Activated CD8-positive, alpha-beta memory T cell treated with anti-CD3 and anti-CD28 coated beads, Interleukin-2, amount 50 U/mL, for 1 hour (primary cell): ENCODE data around the gene FAM217A.

ENCODE experiments used
- DNase-seq: peaks from one replicate; pipeline ENCODE4 v3.0.0-alpha.2; 2020; ENCODE audit errors: extremely low read depth

FAM217A gene

GRCh38 chr6:4085332-4085700 lies 6.4 kb upstream of the FAM217A start:
- DNase-seq: no peak

DNA sequence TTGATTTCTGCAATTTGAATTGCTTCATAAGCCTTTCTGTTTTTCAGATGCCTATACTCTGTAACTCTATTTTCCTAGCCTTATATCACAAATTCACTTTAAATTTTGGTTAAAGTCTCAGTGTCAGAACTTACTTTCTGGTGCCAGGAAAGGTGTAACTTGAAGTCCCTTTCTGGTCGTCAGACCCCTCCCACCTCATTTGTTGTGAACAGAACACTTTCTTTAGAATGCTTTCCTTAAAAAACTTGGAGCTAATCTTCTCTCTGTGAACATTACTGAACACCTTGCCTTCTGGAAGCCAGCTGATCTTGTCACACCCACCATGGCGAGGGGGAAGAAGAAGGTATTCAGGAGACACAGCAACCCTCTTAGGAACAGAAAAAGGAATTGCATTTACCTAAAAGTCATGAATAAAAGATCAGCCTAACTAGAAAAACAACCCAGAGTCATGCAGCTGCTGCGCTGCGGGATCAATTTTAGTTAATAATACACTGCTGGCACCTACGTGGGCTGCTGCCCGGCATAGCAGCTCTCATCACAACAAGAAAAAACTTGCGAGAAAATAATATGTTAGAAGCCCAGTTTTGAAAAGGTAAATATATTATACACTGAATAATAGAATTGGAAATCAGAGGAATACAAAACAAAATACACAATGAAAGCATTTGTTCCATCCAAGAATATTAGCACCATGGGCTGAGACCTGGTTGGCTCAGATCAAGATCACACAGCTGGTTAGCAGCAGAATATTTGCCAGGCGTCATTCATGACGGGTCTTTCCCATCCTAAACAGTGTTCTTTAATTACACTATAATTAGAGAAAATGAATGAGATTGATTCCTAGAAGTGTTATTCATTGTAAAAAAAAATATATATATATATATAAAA lies 5.8 kb upstream of the FAM217A start:
- DNase-seq: no peak

- no peak for DNase-seq
These were observed 4.3 kb downstream of the FAM217A start for GRCh38 chr6:4074478-4075235.

GRCh38 chr6:4071330-4071729 lies 7.6 kb downstream of the FAM217A start:
- no peak for DNase-seq

- DNase-seq: no peak
These were observed 9.7 kb downstream of the FAM217A start for GRCh38 chr6:4069199-4069598.

DNA sequence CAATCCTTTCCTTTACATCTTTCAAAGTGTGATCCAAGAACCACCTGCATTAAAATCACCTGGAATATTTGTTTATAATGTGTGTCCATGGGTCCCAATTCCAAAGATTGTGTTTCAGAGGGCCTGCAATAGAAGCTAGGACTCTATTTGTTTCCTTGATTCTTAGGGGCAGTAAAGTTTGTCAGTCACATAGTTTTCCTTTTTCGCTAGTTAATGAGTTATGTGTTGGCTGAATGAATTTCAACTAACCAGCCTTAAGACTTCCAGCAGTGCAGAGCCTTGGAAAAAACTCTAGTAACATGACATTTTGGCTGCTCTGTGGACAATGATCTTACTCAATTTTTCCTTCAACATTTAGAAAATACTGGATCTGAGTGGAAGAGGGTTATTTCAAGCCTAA lies 11.3 kb downstream of the FAM217A start:
- DNase-seq: no peak

DNA sequence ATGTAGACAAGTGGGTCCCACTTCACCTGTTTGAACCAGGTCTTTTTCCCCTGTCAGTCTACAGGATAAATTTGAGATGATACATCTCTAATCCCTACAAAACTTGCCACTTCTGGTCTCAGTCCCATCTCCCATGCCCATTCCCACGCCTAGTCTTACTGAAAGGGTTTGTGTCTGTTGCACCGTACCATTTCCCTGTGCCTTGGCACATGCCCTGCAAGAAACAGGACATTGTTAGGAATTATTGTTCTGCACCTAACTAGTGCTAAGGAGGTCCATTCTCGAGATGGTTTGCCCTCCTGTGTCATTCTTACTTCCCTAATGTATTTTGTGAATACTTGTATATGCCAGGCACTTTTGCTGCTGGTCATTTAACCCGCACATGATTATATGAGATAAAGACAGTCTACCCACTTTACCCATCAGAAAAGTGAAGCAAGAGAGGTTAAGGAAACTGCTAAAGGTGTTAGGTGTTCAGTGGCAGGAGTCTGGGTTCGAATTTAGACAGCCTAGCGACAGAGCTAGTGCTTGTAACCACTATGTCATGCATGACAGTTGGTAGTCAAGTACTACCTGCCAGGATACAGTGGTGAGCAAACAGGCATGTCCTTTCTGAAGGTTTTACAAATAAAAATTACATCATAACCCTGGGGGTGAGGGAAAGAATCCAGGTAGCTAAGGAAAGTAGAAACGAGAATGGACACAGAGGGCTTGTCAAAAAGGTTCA lies 12.7 kb downstream of the FAM217A start:
- no peak for DNase-seq

DNA sequence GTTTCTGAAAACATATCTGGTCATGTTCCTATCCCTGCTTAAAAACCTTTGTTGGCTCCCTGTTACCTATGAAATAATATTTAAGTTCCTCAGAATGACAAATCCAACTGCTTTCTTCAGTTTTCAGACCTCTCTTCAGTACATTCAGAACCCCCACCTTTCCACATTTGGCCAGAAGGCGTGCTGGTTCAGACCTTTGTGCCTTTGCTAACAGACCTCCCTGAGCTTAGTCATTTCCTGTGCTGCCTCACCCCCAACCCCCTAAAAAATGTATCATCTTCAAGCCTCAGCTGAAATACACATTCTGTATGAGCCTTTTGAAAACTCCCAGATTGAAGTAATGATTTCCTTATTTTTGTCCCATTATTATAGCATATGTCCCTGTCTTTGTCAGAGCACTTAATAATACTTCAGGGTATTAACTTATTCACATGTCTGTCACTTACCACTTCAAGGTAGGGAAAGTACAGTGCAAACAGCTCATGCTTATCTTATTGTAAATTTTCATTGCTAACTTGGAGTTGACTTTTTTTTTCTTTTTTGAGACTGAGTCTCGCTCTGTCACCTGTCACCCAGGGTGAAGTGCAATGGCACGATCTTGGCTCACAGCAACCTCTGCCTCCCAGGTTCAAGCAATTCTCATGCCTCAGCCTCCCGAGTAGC lies 19.7 kb downstream of the FAM217A start:
- peak; percentile 38 for DNase-seq

GRCh38 chr6:4057036-4057435 lies 21.9 kb downstream of the FAM217A start:
- DNase-seq: no peak

DNA sequence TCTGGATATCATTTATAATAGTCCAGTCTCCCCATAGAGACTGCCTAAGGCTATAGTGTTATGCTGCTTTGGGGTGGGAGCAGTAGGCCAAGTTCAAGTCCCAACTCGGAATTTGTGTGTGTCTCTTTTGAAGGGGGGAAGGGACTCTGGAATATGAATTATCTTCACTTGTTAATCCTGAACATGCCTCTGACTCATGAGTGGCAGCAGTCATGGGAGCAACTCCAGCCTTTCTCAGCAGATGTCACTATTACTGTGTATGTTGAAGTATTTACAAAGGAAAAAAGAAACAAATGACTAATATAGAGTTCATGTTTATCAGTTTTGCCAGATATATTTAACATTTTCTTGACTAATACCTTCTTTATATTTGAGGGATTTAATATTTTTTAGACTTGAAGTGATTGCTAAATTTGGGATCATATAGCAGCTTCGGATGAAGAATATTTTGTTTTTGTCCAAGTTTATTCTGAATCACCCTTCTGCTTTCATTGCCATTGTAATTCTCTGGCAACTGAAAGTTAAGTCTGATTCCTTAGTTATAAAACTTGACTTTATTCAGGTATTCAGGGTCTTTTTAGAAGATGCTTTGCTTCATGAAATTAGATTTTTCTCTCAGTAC lies 23.4 kb downstream of the FAM217A start:
- no peak for DNase-seq

GRCh38 chr6:4049246-4049645 lies 29.7 kb downstream of the FAM217A start:
- no peak for DNase-seq

DNA sequence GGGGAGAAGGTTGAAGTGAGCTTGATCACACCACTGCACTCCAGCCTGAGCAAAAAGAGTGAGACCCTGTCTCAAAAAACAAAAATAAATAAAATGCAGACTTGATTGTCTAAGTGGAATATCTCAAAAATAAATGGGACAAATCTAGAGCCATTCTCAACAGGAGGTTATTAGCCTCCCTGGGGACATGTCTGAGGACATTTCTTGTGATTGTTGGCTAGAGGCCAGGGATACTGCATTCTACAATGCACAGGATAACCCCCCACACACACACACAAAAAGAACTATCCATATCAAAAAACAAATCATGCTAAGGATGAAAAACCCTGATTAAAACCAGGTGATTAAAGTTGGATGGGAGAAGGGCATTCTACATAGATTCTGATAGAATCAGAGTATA lies 37.5 kb downstream of the FAM217A start:
- no peak for DNase-seq

DNA sequence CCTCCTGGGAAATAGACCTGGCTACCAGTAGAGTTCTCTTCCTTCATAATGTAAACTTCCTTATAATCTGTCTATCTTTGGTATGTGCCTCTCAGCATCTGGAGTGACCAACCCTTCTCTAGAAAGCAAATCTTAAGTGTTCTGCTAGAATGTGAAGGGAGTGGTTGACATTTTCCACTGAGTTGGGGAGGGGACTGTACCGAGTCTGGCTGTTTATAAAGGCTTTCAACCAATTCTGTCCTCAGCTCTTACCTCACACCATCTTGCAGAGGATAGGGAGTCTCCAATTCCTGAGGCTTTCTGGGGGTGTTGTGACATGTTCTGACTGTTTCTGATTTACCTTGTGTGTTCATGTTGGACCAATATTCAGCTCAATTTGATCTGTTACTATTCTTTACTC lies 39.6 kb downstream of the FAM217A start:
- DNase-seq: no peak

DNA sequence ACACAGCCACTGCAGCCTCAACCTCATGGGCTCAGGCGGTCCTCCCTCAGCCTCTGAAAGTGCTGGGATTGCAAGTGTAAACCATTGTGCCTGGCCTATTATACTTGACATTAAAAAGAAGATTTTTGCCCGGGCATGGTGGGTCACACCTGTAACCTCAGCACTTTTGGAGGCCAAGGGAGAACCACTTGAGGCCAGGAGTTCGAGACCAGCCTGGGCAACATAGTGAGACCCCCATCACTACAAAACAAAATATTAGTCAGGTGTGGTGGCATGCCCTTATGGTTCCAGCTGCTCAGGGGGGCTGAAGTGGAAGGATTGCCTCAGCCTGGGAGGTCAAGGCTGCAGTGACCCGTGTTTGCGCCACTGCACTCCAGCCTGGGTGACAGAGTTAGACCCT lies 42.4 kb downstream of the FAM217A start:
- DNase-seq: no peak

DNA sequence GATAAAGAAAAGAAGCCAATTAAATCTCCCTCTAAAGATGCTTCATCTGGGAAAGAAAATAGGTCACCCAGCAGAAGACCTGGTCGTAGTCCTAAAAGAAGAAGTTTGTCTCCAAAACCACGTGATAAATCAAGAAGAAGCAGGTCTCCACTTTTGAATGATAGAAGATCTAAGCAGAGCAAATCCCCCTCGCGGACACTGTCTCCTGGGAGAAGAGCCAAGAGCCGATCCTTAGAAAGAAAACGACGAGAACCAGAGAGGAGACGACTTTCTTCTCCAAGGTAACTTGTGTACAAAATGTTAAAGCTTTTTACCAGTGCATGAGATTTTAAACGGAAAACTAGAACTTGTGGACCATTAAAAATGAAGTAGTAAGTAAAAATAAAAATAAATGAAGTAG lies 46.5 kb downstream of the FAM217A start:
- no peak for DNase-seq

DNA sequence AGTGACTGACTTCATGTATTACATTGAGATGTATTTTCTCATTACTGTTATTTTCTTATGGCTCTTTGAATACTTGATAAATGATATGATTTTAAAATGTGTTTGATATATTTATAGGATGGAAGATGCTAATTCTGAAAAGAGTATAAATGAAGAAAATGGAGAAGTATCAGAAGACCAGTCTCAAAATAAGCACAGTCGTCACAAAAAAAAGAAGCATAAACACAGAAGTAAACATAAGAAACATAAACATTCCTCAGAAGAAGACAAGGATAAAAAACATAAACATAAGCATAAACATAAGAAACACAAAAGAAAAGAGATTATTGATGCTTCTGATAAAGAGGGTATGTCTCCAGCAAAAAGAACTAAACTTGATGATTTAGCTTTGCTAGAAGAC lies 47.5 kb downstream of the FAM217A start:
- DNase-seq: no peak

DNA sequence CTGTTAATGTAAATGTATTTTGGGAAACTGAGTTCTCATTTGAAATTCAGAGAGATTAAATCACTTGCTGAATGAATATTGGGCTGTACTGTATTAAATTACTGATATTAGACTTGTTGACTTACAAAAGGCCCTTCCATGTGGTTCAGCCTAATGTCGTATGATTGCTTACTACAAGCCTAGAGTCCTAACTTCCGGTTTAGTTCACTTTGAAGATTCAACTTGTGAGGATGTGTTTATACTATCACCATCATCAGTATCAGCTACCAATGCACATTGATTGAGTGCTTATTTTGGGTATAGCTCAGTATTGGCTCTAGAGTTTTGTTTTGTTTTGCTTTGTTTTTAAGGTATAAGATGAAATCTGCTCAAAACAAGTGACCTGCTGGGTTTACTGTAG lies 48.3 kb downstream of the FAM217A start:
- DNase-seq: no peak

DNA sequence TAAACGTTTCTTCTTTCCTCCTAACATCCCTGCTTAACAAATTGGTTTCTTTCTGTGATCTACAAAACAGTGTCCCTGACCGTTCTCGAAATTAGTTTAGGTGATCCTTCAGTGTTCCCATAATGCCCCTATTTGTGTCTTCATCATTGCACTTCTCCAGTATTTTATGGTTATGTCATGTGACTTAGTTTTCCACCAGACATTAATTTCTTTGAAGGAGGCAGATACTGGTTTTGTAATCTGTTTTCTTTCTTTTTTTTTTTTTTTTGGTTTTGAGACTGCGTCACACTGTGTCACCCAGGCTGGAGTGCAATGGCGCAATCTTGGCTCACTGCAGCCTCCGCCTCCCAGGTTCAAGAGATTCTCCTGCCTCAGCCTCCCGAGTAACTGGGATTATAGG lies 49.2 kb downstream of the FAM217A start:
- no peak for DNase-seq

DNA sequence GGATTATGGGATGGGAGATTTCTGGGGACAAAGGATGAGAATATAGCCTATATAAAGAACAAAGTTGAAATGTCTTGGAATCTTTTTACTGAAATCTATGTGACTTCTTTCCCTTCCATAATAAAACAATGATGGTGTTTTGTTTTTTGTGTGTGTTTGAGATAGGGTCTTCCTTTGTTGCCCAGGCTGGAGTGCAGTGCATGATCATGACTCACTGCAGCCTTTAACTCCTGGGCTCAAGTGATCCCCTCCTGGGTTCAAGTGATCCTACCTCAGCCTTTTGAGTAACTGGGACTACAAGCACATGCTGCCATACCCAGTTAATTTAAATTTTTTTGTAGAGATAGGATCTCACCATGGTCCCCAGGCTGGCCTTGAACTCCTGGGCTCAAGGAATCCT lies 50.9 kb downstream of the FAM217A start:
- no peak for DNase-seq

DNA sequence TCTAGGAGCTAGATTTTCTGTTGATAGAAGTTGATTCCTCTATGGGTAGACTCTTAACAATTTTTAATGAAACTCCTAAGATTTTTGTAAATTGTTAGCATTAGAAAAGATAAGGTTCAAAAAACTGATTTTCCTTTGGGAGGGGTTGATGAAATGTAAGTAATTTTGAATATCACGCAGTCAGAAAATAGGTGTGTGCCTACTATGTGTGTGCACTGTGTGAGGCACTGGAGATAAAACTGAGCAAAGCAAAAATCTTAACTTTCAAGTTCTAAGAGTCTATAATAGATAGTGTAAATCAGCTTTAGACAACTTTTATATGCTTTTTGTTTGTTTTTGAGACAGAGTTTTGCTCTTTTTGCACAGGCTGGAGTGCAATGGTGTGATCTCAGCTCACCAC lies 53.3 kb downstream of the FAM217A start:
- DNase-seq: no peak

GRCh38 chr6:4023240-4023639 lies 55.7 kb downstream of the FAM217A start:
- no peak for DNase-seq
